Right lobe of liver (tissue), 6 donors: ENCODE measurements around the gene NAT8L. TPM values are rescaled to one million over a fixed set of nuclear protein-coding genes. Genes with fewer than 3 reads are reported as not detected.

Source experiments
- ATAC-seq, 4 donors: fragments of 200-7000 bp; cut with Tn5 transposase; one replicate each; pipeline ENCODE4 v1.9.1; 2020; ENCODE audit warnings: mild to moderate bottlenecking in 4 of 4, moderate library complexity in 4 of 4
- DNase-seq, 3 donors: peaks; one replicate each; pipeline ENCODE4 v3.0.0-alpha.2; 2020
- H3K27ac ChIP-seq, 3 donors: fragments of 200-600 bp; one replicate each; pipeline ENCODE4 v1.8.0; 2022
- H3K27me3 ChIP-seq, 2 donors: fragments of 200-600 bp; one replicate each; pipeline ENCODE4 v1.8.0; 2022
- H3K36me3 ChIP-seq, 4 donors: fragments of 200-600 bp; sonication (generic) in 1 of 4; one replicate each; pipeline versions ENCODE4 v1.5.1 to v1.8.0; 2017 to 2022; ENCODE audit warnings: control low read depth in 1 of 4
- H3K4me1 ChIP-seq, 4 donors: fragments of 200-600 bp; sonication (generic) in 1 of 4; one replicate each; pipeline versions ENCODE4 v1.5.1 to v1.8.0; 2017 to 2022; ENCODE audit warnings: control low read depth in 1 of 4
- H3K4me3 ChIP-seq, 3 donors: fragments of 200-600 bp; one replicate each; pipeline ENCODE4 v1.8.0; 2022
- H3K9me3 ChIP-seq, 4 donors: fragments of 200-600 bp; sonication (generic) in 1 of 4; one replicate each; pipeline versions ENCODE4 v1.5.1 to v1.8.0; 2017 to 2022; ENCODE audit warnings: control low read depth in 1 of 4
- POLR2A ChIP-seq: fragments of 450-650 bp; IDR thresholded peaks from one replicate; pipeline ENCODE4 v1.6.1; 2017; ENCODE audit warnings: antibody characterized with exemption, mild to moderate bottlenecking
- WGBS: methylation state at CpG from one replicate; pipeline ENCODE4 v1.1.6; 2018; ENCODE audit warnings: low coverage, low lambda C conversion rate; ENCODE audit not compliant: insufficient coverage; ENCODE audit errors: missing lambda C conversion rate; 5-methylcytosine and 5-hydroxymethylcytosine counted together
- intact Hi-C, 2 donors: fragments of 100-400 bp; cut with DNase I; formaldehyde crosslinking; loops; one replicate each; pipeline versions ENCODE4 v1.11.2 to v1.14.1; 2022
- total RNA-seq, 6 experiments: library from RNA; depleted of rRNA in 2 of 6; stranded (reverse); fragments of >200 nt in 2 of 6; fragmentation: NEBNext Ultra II Directional in 3 of 6; extraction: Animal tissue kit (Norgen Biotek cat#: 25700) in 3 of 6; gene quantifications; one replicate each; pipeline versions ENCODE4 v1.1.0 to v1.2.4, GENCODE V29; 2016 to 2023
- TF ChIP-seq, protein P1 (sequence below), 4 donors: fragments of 200-600 bp in 3 of 4; fragments of 450-650 bp in 1 of 4; IDR thresholded peaks; one replicate each; pipeline versions ENCODE4 v1.5.1 to v1.8.0; 2016 to 2022; ENCODE audit warnings: antibody characterized with exemption in 4 of 4, mild to moderate bottlenecking in 2 of 4
- donor health status: DM: no; HTN: yes; CAD: no.
- donor health status: DM: no; HTN: no; CAD: no.
- donor health status: DM: no; HTN: no; CAD: no.
- donor health status: DM: no; HTN: yes; CAD: no.
- donor health status: DM: no; HTN: yes; CAD: no.

The NAT8L gene
- total RNA-seq, 6 experiments from 2014 or later = 0.02 to 0.05 TPM; not detected in 4

GRCh38 chr4:2075987-2076907 is 17.1 kb downstream of the NAT8L start:
- no peak for ATAC-seq
- no peak overlapping the region for H3K27ac ChIP-seq
- 93% methylated on average over 4 of the region's 31 CpGs for WGBS
- no peaks in the 10 kb centered on the region for H3K36me3 ChIP-seq
- TF ChIP-seq, protein P1, sequence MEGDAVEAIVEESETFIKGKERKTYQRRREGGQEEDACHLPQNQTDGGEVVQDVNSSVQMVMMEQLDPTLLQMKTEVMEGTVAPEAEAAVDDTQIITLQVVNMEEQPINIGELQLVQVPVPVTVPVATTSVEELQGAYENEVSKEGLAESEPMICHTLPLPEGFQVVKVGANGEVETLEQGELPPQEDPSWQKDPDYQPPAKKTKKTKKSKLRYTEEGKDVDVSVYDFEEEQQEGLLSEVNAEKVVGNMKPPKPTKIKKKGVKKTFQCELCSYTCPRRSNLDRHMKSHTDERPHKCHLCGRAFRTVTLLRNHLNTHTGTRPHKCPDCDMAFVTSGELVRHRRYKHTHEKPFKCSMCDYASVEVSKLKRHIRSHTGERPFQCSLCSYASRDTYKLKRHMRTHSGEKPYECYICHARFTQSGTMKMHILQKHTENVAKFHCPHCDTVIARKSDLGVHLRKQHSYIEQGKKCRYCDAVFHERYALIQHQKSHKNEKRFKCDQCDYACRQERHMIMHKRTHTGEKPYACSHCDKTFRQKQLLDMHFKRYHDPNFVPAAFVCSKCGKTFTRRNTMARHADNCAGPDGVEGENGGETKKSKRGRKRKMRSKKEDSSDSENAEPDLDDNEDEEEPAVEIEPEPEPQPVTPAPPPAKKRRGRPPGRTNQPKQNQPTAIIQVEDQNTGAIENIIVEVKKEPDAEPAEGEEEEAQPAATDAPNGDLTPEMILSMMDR (IDR thresholded peaks at IDR 0.05) = no peak
- TF ChIP-seq POLR2A = no peak
- peak in 1 of 3 donors; percentile 40 for DNase-seq
- intact Hi-C loops = no loop called here
- H3K27me3 ChIP-seq = no peaks in the 10 kb centered on the region
- H3K4me1 ChIP-seq = no peaks in the 10 kb centered on the region
- no peaks in the 10 kb centered on the region for H3K9me3 ChIP-seq
- no peak overlapping the region for H3K4me3 ChIP-seq

GRCh38 chr4:2076908-2077536 is 17.9 kb downstream of the NAT8L start:
- Histone ChIP-seq H3K27me3 (no peaks in the 10 kb centered on the region), H3K9me3 (no peaks in the 10 kb centered on the region), H3K36me3 (no peaks in the 10 kb centered on the region), H3K4me1 (no peaks in the 10 kb centered on the region), H3K4me3 (no peak overlapping the region), H3K27ac (no peak overlapping the region)
- ATAC-seq = no peak
- no peak for TF ChIP-seq POLR2A
- TF ChIP-seq, protein P1 (IDR thresholded peaks at IDR 0.05) = no peak
- intact Hi-C loops = no loop called here
- peak in 2 of 3 donors; percentile 31 to 41 for DNase-seq
- 67% methylated on average over 2 of the region's 9 CpGs for whole genome bisulfite sequencing

GRCh38 chr4:2077537-2078460 is 18.7 kb downstream of the NAT8L start:
- 73% methylated on average over 5 of the region's 17 CpGs for WGBS
- no peaks in the 10 kb centered on the region for H3K36me3 ChIP-seq
- intact Hi-C loops = no loop called here
- DNase-seq = peak in 2 of 3 donors; percentile 30
- H3K4me3 ChIP-seq = no peak overlapping the region
- no peak overlapping the region for H3K27ac ChIP-seq
- no peak for TF ChIP-seq POLR2A
- TF ChIP-seq, protein P1 (IDR thresholded peaks at IDR 0.05) = no peak
- no peaks in the 10 kb centered on the region for H3K9me3 ChIP-seq
- no peak for ATAC-seq
- no peaks in the 10 kb centered on the region for H3K4me1 ChIP-seq
- H3K27me3 ChIP-seq = no peaks in the 10 kb centered on the region

GRCh38 chr4:2078584-2078983 is 19.5 kb downstream of the NAT8L start:
- DNase-seq (peak in 1 of 3 donors; percentile 17), ATAC-seq (no peak)
- no peak for TF ChIP-seq POLR2A
- TF ChIP-seq, protein P1 (IDR thresholded peaks at IDR 0.05) = no peak
- WGBS = 85% methylated on average over 7 of the region's 9 CpGs
- Histone ChIP-seq H3K4me3 (no peak overlapping the region), H3K36me3 (no peaks in the 10 kb centered on the region), H3K27me3 (no peaks in the 10 kb centered on the region), H3K27ac (no peak overlapping the region), H3K4me1 (peaks cover 0 to 5% (median 0%) of the 10 kb centered on the region in 4 donors), H3K9me3 (no peaks in the 10 kb centered on the region)
- intact Hi-C loops = no loop called here
